Natural killer cell treated with Interleukin-12 subunit alpha and Interleukin-12 subunit beta and Interleukin-15 and Interleukin-18, amount 100 ng/mL, for 72 hours (primary cell): Measurements from ENCODE around the gene STX1B. TPM values are rescaled to one million over a fixed set of nuclear protein-coding genes. Genes with fewer than 3 reads are reported as not detected.

Source experiments
- ATAC-seq, 2 donors: fragments of 150-1000 bp; cut with Tn5 transposase in 1 of 2; sonication (Bioruptor Pico), chemical (Tn5 transposase) in 1 of 2; 2 replicates each; pipeline ENCODE4 v1.10.0; 2021
- DNase-seq: peaks from one replicate; pipeline ENCODE4 v3.0.0; 2022; ENCODE audit warnings: low spot score
- H3K27ac Mint-ChIP-seq, 2 donors: 1 replicate in 1 of 2; 2 replicates in 1 of 2; pipeline ENCODE4 v1.8.0; 2022; ENCODE audit warnings: mixed read lengths in 2 of 2, mild to moderate bottlenecking in 1 of 2, moderate library complexity in 1 of 2
- H3K27me3 Mint-ChIP-seq, 2 donors: 1 replicate in 1 of 2; 2 replicates in 1 of 2; pipeline ENCODE4 v1.8.0; 2022; ENCODE audit warnings: mixed read lengths in 2 of 2
- H3K36me3 Mint-ChIP-seq: one replicate; pipeline ENCODE4 v1.8.0; 2022; ENCODE audit warnings: mixed read lengths
- H3K4me1 Mint-ChIP-seq, 2 donors: 1 replicate in 1 of 2; 2 replicates in 1 of 2; pipeline ENCODE4 v1.8.0; 2022; ENCODE audit warnings: low read depth in 2 of 2, mixed read lengths in 2 of 2, mild to moderate bottlenecking in 1 of 2
- H3K4me3 Mint-ChIP-seq: one replicate; pipeline ENCODE4 v1.8.0; 2022; ENCODE audit warnings: mixed read lengths
- H3K9me3 Mint-ChIP-seq: 2 replicates; pipeline ENCODE4 v1.8.0; 2022; ENCODE audit warnings: mixed read lengths
- total RNA-seq, 2 donors: library from RNA; stranded (reverse); gene quantifications; one replicate each; pipeline ENCODE4 v1.2.3, GENCODE V29; 2022

The STX1B gene
- total RNA-seq, 2 donors from 2014 or later = 0.05 to 0.50 TPM

DNA sequence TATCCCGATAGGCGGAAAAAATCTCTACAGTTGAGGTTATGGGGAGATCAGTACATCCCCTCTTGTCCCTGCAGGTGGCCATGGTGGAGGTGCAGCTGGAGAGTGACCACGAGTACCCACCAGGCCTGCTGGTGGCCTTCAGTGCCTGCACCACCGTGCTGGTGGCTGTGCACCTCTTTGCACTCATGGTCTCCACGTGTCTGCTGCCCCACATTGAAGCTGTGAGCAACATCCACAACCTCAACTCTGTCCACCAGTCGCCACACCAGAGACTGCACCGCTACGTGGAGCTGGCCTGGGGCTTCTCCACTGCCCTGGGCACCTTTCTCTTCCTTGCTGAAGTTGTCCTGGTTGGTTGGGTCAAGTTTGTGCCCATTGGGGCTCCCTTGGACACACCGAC lies 57.3 kb downstream of the STX1B start:
- Mint-ChIP-seq H3K27me3 (no peaks in the 10 kb centered on the region), H3K4me1 (peaks cover 18 to 19% of the 10 kb centered on the region in 2 donors), H3K36me3 (no peaks in the 10 kb centered on the region), H3K27ac (no peak overlapping the region), H3K9me3 (no peaks in the 10 kb centered on the region), H3K4me3 (no peak overlapping the region)
- no peak for ATAC-seq
- no peak for DNase-seq

DNA sequence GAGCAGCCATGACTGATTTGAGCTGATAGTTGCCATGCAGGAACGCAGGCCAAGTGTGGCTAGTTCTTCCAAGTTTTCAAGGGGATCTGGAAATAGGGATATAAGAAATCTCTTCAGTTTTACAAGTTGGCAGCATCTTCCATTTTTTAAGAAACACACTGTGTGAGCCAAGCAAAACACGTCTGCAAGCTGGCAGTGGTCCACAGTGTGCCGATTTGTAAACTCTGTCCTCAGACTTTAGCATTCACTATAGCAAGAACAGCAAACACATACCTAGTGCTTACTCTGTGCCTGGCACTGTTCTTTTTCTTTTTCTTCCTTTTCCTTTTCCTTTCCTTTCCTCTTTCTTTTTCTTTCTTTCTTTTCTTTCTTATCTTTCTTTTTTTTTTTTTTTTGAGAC lies 58.7 kb downstream of the STX1B start:
- no peak for ATAC-seq
- no peak for DNase-seq
- Mint-ChIP-seq H3K9me3 (no peaks in the 10 kb centered on the region), H3K27ac (no peak overlapping the region), H3K27me3 (no peaks in the 10 kb centered on the region), H3K36me3 (no peaks in the 10 kb centered on the region), H3K4me3 (no peak overlapping the region), H3K4me1 (peaks cover 18 to 19% of the 10 kb centered on the region in 2 donors)

- Mint-ChIP-seq H3K9me3 (no peaks in the 10 kb centered on the region), H3K27me3 (no peaks in the 10 kb centered on the region), H3K4me3 (no peak overlapping the region), H3K27ac (no peak overlapping the region), H3K36me3 (no peaks in the 10 kb centered on the region), H3K4me1 (peaks cover 13 to 19% of the 10 kb centered on the region in 2 donors)
- no peak for ATAC-seq
- no peak for DNase-seq
Measured at GRCh38 chr16:30951193-30951592, 59.2 kb downstream of the STX1B start.

DNA sequence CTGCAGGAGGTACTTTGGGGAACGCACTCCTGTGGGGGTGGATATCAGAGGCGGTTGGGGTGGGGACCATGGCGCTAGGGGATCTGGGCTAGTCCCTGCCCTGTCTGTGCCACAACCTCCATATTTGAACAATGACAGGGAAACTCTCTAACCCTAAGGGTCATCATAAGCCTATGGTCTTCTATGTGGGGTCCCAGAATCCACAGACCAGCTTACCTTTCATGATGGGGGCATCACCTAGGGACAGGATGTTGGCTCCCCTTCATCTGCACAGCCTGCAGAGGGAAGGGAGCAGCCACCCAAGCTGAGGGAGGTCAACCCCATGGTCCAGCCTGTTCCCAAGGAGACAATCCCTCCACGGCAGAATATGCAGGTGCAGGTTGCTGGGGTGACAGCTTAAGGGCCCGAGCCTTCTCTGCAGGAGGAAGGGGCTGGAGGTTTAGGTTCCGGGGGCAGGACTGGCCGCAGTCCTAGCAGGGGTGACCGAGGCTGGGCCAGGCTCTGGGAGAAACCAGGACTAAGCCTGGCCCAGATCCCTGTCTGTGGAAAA lies 59.8 kb downstream of the STX1B start:
- Mint-ChIP-seq H3K27ac (peak overlapping the region; percentile 51 to 86), H3K4me3 (peak overlapping the region; percentile 86), H3K36me3 (no peaks in the 10 kb centered on the region), H3K9me3 (no peaks in the 10 kb centered on the region), H3K27me3 (no peaks in the 10 kb centered on the region), H3K4me1 (peaks cover 11 to 19% of the 10 kb centered on the region in 2 donors)
- DNase-seq = no peak
- no peak for ATAC-seq

- Mint-ChIP-seq H3K27ac (peak overlapping the region; percentile 51 to 86), H3K9me3 (no peaks in the 10 kb centered on the region), H3K4me3 (peak overlapping the region; percentile 86), H3K27me3 (no peaks in the 10 kb centered on the region), H3K4me1 (peaks cover 11 to 19% of the 10 kb centered on the region in 2 donors), H3K36me3 (no peaks in the 10 kb centered on the region)
- DNase-seq (peak; percentile 73), ATAC-seq (peak; percentile 64 to 79)
Measured at GRCh38 chr16:30949650-30950515, 60.6 kb downstream of the STX1B start.

DNA sequence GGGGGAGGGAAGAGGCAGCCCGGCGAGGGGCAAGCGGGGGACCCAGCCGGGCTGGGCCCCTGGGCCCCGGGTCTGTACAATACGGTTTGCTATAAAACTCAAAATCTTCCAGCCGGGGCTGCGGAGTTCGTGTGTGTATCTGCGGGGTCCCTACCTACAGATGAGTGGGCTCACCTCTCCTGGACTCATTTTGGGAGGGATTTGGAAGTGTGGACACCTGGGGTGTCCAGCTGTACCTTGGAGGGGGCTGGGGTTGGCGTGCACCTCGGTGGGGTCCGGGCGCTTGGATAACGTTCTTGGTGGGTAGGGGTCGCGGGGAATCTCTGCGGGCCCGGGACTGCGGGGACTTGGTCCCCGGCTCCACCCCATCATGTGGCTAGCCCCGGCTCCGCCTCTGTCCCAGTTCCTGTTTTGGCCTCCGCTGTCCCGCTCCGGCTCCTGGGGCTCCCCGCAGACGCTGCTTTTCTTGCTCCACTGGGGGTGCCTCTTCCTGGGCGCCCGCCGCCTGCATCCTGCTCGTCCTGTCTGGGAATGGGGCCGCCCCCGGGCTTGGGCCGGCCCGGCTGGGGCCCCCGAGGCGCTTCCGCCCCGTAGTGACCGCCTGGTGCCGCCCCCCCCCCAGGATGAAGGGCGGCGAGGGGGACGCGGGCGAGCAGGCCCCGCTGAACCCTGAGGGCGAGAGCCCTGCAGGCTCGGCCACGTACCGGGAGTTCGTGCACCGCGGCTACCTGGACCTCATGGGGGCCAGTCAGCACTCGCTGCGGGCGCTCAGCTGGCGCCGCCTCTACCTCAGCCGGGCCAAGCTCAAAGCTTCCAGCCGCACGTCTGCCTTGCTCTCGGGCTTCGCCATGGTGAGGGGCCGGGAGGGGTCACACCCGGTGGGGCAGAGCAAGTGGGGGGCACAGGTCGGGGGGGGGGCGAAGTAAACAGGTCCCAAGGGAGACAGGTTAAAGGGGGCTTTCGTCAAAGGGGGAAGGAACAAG lies 61.5 kb downstream of the STX1B start, which contains the start of gene ORAI3:
ORAI3 (plus strand) TSS at position 402 of the 983 bp plus-strand sequence; CDS start at position 624, 222 bp downstream.
- Mint-ChIP-seq H3K27ac (peak within 1 kb of the TSS; percentile 51 to 86), H3K4me1 (peaks cover 16 to 25% of the 10 kb centered on the region in 2 donors), H3K36me3 (peaks cover 5% of the 10 kb centered on the region), H3K9me3 (no peaks in the 10 kb centered on the region), H3K4me3 (peak within 1 kb of the TSS; percentile 86), H3K27me3 (no peaks in the 10 kb centered on the region)
- no peak for DNase-seq
- ATAC-seq = peak; percentile 70 to 75

DNA sequence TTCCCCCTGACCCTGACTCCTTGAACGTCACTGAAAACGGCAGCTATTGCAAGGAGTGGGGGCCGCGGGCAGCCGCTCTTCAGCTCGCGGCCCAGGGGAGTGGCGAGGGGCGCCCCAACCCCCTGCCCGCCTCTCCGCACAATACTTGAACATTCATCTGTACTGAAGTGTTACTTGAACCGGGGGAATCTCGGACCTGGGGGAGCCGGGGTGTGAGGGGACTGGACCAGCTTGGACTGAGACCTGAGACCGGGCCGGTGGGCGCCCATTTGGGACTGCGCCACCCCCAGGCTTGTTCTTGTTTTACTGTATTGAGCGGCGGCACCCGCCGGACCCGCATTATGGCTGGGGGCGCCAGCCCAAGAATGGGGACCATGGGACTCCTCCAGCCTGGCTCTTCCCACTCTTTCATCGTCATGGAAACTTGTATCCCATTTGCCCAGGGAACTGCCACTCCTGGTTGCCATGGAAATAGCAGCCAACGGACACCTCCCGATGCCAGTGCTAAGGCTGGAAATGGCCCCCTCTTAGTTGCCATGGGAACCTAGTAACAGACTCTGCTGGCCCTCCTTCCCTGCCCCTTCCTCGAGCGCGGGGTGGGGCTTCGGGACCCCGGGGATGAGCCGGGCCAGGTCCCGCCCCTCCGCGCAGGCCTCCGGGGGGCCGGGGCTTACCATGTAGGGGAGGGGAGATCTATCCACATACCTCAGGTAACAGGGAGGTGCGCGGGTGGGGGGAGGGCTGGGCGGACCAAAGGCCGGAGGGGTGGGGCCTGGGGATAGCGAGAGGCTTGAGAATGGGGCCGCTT lies 62.4 kb downstream of the STX1B start:
- H3K27ac Mint-ChIP-seq = no peak overlapping the region
- H3K36me3 Mint-ChIP-seq = peaks cover 5% of the 10 kb centered on the region
- peaks cover 16 to 28% of the 10 kb centered on the region in 2 donors for H3K4me1 Mint-ChIP-seq
- ATAC-seq (no peak), DNase-seq (no peak)
- H3K4me3 Mint-ChIP-seq = peak overlapping the region; percentile 86
- H3K27me3 Mint-ChIP-seq = no peaks in the 10 kb centered on the region
- H3K9me3 Mint-ChIP-seq = no peaks in the 10 kb centered on the region

DNA sequence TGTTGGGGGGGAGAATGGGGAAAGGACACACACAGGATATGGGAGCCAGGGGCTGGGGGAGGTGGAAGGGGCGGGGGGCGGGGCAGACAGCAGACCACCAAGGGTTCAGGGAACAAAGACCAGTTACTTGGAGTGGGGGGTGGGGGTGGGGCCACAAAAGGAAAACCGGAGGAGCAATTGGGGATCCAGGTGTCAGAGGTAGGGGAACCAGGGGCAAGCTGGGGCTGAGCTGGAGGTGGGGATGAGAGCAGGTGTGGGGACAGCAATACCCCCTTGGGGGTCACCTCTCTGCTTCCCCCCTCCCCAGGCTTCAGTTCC lies 62.9 kb downstream of the STX1B start:
- H3K27me3 Mint-ChIP-seq = no peaks in the 10 kb centered on the region
- H3K36me3 Mint-ChIP-seq = peaks cover 5% of the 10 kb centered on the region
- peaks cover 16 to 32% of the 10 kb centered on the region in 2 donors for H3K4me1 Mint-ChIP-seq
- no peak overlapping the region for H3K27ac Mint-ChIP-seq
- H3K4me3 Mint-ChIP-seq = no peak overlapping the region
- ATAC-seq = no peak
- H3K9me3 Mint-ChIP-seq = no peaks in the 10 kb centered on the region
- no peak for DNase-seq

- Mint-ChIP-seq H3K4me1 (peaks cover 17 to 36% of the 10 kb centered on the region in 2 donors), H3K9me3 (no peaks in the 10 kb centered on the region), H3K27ac (peak overlapping the region in 1 of 2 donors; percentile 72), H3K36me3 (peaks cover 5% of the 10 kb centered on the region), H3K27me3 (no peaks in the 10 kb centered on the region), H3K4me3 (peak overlapping the region; percentile 17)
- DNase-seq (no peak), ATAC-seq (no peak)
Measured at GRCh38 chr16:30946671-30947540, 63.5 kb downstream of the STX1B start.

- Mint-ChIP-seq H3K4me3 (no peak overlapping the region), H3K27ac (peak overlapping the region in 1 of 2 donors; percentile 53), H3K4me1 (peaks cover 16 to 34% of the 10 kb centered on the region in 2 donors), H3K27me3 (no peaks in the 10 kb centered on the region), H3K36me3 (peaks cover 5% of the 10 kb centered on the region), H3K9me3 (no peaks in the 10 kb centered on the region)
- DNase-seq (no peak), ATAC-seq (no peak)
Measured at GRCh38 chr16:30944352-30944751, 66.1 kb downstream of the STX1B start.

- DNase-seq (no peak), ATAC-seq (no peak)
- Mint-ChIP-seq H3K36me3 (peaks cover 5% of the 10 kb centered on the region), H3K27me3 (no peaks in the 10 kb centered on the region), H3K4me3 (peak overlapping the region; percentile 58), H3K27ac (peak overlapping the region; percentile 43 to 89), H3K9me3 (no peaks in the 10 kb centered on the region), H3K4me1 (peaks cover 22 to 34% of the 10 kb centered on the region in 2 donors)
Measured at GRCh38 chr16:30942426-30942806, 68.0 kb downstream of the STX1B start.
